K562 (cell line): ENCODE results near the gene TMEM138. TPM values are rescaled to one million over a fixed set of nuclear protein-coding genes. Genes with fewer than 3 reads are reported as not detected.

Source experiments
- C11orf30 ChIP-seq: fragments of 450-650 bp; IDR thresholded peaks from 2 replicates; pipeline ENCODE4 v1.6.1; 2016; ENCODE audit warnings: low read depth, mild to moderate bottlenecking
- CBFA2T3 ChIP-seq: fragments of 450-650 bp; IDR thresholded peaks from 2 replicates; pipeline ENCODE4 v1.6.1; 2017
- CREBBP ChIP-seq: IDR thresholded peaks from one replicate; pipeline ENCODE4 v1.6.1; 2012; ENCODE audit warnings: low read depth, mild to moderate bottlenecking, control low read depth, inconsistent platforms, low read length
- E2F3 ChIP-seq: fragments of 250-450 bp; sonication (Bioruptor Pico); IDR thresholded peaks from 2 replicates; pipeline ENCODE4 v1.4.0; 2020; ENCODE audit warnings: mild to moderate bottlenecking
- EHMT2 ChIP-seq: fragments of 450-650 bp; IDR thresholded peaks from 2 replicates; pipeline ENCODE4 v1.6.1; 2018; ENCODE audit warnings: antibody characterized with exemption
- KLF16 ChIP-seq: IDR thresholded peaks from 2 replicates; pipeline ENCODE4 v1.6.1; 2016; ENCODE audit warnings: antibody characterized with exemption
- MAFF ChIP-seq: IDR thresholded peaks from 2 replicates; pipeline ENCODE4 v1.6.1; 2012; ENCODE audit warnings: low read length, improper control_type of control experiment
- NCOR1 ChIP-seq: fragments of 450-650 bp; IDR thresholded peaks from 2 replicates; pipeline ENCODE4 v1.6.1; 2016; ENCODE audit warnings: mild to moderate bottlenecking, moderate library complexity
- PHB ChIP-seq: fragments of 250-450 bp; sonication (Bioruptor Pico); IDR thresholded peaks from 2 replicates; pipeline ENCODE4 v1.5.0; 2021
- RBM25 ChIP-seq: fragments of 200-400 bp; formaldehyde crosslinking; IDR thresholded peaks from 2 replicates; pipeline ENCODE4 v1.6.1; 2018; ENCODE audit warnings: low read length, low read depth, moderate library complexity; ENCODE audit not compliant: severe bottlenecking
- SMAD3 ChIP-seq: fragments of 450-650 bp; formaldehyde crosslinking; conservative IDR thresholded peaks from 2 replicates; pipeline ENCODE4 v1.4.0; 2020; ENCODE audit warnings: mild to moderate bottlenecking
- SOX6 ChIP-seq: fragments of 450-650 bp; IDR thresholded peaks from 2 replicates; pipeline ENCODE4 v1.6.1; 2014; ENCODE audit warnings: mild to moderate bottlenecking
- TEAD4 ChIP-seq, 2 experiments: sonication (generic) in 1 of 2; formaldehyde crosslinking in 1 of 2; IDR thresholded peaks; 2 replicates each; pipeline versions ENCODE4 v1.6.1 to v1.8.0; 2012 to 2022; ENCODE audit warnings: borderline replicate concordance in 1 of 2, inconsistent platforms in 1 of 2, low read length in 1 of 2, mild to moderate bottlenecking in 1 of 2, missing genetic modification reagents in 1 of 2
- ZBTB7A ChIP-seq: IDR thresholded peaks from 2 replicates; pipeline ENCODE4 v1.6.1; 2011; ENCODE audit warnings: low read depth, mild to moderate bottlenecking, low read length, moderate library complexity, borderline replicate concordance; ENCODE audit not compliant: control insufficient read depth
- ZNF41 ChIP-seq: fragments of 250-450 bp; sonication (Bioruptor Pico); conservative IDR thresholded peaks from 2 replicates; pipeline ENCODE4 v1.4.0; 2020; ENCODE audit warnings: mild to moderate bottlenecking
- polyA plus RNA-seq, 8 experiments: library from polyadenylated mRNA; depleted of rRNA in 4 of 8; stranded (reverse) in 5 of 8; unstranded in 3 of 8; fragments of >200 nt; fragmentation: Nextera tagmentation in 2 of 8; fragmentation: Illumina TruSeq in 1 of 8; extraction: Ambion mirVana in 2 of 8; extraction: Trizol in 1 of 8; gene quantifications; 2 replicates each; pipeline versions ENCODE4 v1.2.1 to v1.2.3, GENCODE V29; 2011 to 2014; ENCODE audit warnings: inconsistent platforms in 1 of 8, missing spikeins in 1 of 8
- total RNA-seq, 7 experiments: library from RNA; depleted of rRNA in 6 of 7; stranded (reverse); fragments of >200 nt in 6 of 7; fragmentation: Illumina TruSeq in 2 of 7; extraction: Trizol in 2 of 7; gene quantifications; 2 replicates each; pipeline versions ENCODE4 v1.2.1 to v1.2.3, GENCODE V29; 2011 to 2021; ENCODE audit warnings: low replicate concordance in 1 of 7
- TF ChIP-seq, protein P1 (sequence below): IDR thresholded peaks from 2 replicates; pipeline ENCODE4 v1.6.1; 2012; ENCODE audit warnings: low read depth, low read length, improper control_type of control experiment, borderline replicate concordance
- TF ChIP-seq, protein P2 (sequence below): sonication (generic); IDR thresholded peaks from 2 replicates; pipeline ENCODE4 v1.6.1; 2016
- TF ChIP-seq, protein P3 (sequence below): fragments of 450-650 bp; IDR thresholded peaks from 2 replicates; pipeline ENCODE4 v1.6.1; 2016
- TF ChIP-seq, protein P4 (sequence below): fragments of 250-450 bp; sonication (Bioruptor Pico); IDR thresholded peaks from 2 replicates; pipeline ENCODE4 v1.8.0; 2021; ENCODE audit warnings: borderline replicate concordance, mild to moderate bottlenecking, moderate library complexity; ENCODE audit not compliant: poor library complexity, severe bottlenecking
- TF ChIP-seq, protein P5 (sequence below), 3 experiments: fragments of 200-800 bp in 1 of 3; fragments of 250-450 bp in 1 of 3; fragments of 450-650 bp in 1 of 3; sonication (Bioruptor Pico) in 1 of 3; sonication (Bioruptor generic) in 1 of 3; formaldehyde crosslinking in 1 of 3; IDR thresholded peaks; 2 replicates each; pipeline versions ENCODE4 v1.6.1 to v1.8.0; 2016 to 2022; ENCODE audit warnings: mild to moderate bottlenecking in 2 of 3, missing genetic modification characterization in 2 of 3, missing compliant biosample characterization in 1 of 3, moderate library complexity in 1 of 3

The TMEM138 gene
- total and polyA plus RNA-seq, 9 of the 15 experiments (the other 6 are each of a cell fraction or from before 2014, with no cell fraction given), result 23.2 to 168 (median 63.1) TPM

DNA sequence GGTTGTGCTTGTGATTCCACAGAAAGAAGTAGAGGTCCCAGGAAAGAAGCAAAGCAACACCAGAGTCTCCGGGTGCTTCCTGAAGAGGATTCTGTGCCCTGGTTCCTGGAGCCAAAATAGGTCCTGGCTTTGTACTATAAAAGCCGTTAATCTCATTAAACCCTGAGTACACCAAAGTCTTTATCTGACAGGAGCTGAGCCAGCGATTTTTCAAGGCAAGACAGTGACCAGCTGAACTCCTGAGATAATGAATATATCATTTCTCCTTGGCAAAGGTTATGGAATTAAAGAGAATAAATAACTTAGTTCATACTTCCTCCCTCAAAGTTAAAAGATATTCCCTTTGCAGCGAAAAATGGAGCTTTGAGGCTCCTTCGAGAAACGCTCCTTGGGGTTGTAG, 5.2 kb downstream of the TMEM138 start (continued):
- TF ChIP-seq, protein P1, sequence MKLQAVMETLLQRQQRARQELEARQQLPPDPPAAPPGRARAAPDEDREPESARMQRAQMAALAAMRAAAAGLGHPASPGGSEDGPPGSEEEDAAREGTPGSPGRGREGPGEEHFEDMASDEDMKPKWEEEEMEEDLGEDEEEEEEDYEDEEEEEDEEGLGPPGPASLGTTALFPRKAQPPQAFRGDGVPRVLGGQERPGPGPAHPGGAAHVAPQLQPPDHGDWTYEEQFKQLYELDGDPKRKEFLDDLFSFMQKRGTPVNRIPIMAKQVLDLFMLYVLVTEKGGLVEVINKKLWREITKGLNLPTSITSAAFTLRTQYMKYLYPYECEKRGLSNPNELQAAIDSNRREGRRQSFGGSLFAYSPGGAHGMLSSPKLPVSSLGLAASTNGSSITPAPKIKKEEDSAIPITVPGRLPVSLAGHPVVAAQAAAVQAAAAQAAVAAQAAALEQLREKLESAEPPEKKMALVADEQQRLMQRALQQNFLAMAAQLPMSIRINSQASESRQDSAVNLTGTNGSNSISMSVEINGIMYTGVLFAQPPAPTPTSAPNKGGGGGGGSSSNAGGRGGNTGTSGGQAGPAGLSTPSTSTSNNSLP, result peak; percentile 80; the same call in 1 of the 2 replicates
- TF ChIP-seq, protein P2, sequence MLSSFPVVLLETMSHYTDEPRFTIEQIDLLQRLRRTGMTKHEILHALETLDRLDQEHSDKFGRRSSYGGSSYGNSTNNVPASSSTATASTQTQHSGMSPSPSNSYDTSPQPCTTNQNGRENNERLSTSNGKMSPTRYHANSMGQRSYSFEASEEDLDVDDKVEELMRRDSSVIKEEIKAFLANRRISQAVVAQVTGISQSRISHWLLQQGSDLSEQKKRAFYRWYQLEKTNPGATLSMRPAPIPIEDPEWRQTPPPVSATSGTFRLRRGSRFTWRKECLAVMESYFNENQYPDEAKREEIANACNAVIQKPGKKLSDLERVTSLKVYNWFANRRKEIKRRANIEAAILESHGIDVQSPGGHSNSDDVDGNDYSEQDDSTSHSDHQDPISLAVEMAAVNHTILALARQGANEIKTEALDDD, result peak; percentile 48; the same call in 1 of the 2 replicates
- TF ChIP-seq PHB, result no peak
- no peak for TF ChIP-seq RBM25
- TF ChIP-seq, protein P3, sequence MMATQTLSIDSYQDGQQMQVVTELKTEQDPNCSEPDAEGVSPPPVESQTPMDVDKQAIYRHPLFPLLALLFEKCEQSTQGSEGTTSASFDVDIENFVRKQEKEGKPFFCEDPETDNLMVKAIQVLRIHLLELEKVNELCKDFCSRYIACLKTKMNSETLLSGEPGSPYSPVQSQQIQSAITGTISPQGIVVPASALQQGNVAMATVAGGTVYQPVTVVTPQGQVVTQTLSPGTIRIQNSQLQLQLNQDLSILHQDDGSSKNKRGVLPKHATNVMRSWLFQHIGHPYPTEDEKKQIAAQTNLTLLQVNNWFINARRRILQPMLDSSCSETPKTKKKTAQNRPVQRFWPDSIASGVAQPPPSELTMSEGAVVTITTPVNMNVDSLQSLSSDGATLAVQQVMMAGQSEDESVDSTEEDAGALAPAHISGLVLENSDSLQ, result peak; percentile 57; the same call in 1 of the 2 replicates
- peak; percentile 24; the same call in 1 of the 2 replicates for TF ChIP-seq KLF16
- 0 out of 2 replicates have a peak, but pooled peaks have one; percentile 37 for TF ChIP-seq SOX6
- peak; percentile 83 for TF ChIP-seq CBFA2T3
- no peak for TF ChIP-seq CREBBP
- no peak for TF ChIP-seq ZBTB7A
- TF ChIP-seq NCOR1, result peak; percentile 64
- TF ChIP-seq SMAD3 (CRISPR knock-in tag), result 0 out of 2 replicates have a peak, but pooled peaks have one; percentile 20
- TF ChIP-seq MAFF, result peak; percentile 90
- TF ChIP-seq C11orf30, result peak; percentile 94
- TF ChIP-seq ZNF41 (CRISPR knock-in tag), result no peak
- TF ChIP-seq, protein P4, sequence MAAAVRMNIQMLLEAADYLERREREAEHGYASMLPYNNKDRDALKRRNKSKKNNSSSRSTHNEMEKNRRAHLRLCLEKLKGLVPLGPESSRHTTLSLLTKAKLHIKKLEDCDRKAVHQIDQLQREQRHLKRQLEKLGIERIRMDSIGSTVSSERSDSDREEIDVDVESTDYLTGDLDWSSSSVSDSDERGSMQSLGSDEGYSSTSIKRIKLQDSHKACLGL (CRISPR knock-in tag), result no peak
- TF ChIP-seq E2F3, result no peak
- peak; percentile 76 for TF ChIP-seq TEAD4 (IDR thresholded peaks at IDR 0.05; ENCODE audit: low read length)
- TF ChIP-seq TEAD4 (CRISPR knock-in tag; IDR thresholded peaks at IDR 0.05; ENCODE audit: borderline replicate concordance), result no peak
- TF ChIP-seq EHMT2, result no peak
- TF ChIP-seq, protein P5, sequence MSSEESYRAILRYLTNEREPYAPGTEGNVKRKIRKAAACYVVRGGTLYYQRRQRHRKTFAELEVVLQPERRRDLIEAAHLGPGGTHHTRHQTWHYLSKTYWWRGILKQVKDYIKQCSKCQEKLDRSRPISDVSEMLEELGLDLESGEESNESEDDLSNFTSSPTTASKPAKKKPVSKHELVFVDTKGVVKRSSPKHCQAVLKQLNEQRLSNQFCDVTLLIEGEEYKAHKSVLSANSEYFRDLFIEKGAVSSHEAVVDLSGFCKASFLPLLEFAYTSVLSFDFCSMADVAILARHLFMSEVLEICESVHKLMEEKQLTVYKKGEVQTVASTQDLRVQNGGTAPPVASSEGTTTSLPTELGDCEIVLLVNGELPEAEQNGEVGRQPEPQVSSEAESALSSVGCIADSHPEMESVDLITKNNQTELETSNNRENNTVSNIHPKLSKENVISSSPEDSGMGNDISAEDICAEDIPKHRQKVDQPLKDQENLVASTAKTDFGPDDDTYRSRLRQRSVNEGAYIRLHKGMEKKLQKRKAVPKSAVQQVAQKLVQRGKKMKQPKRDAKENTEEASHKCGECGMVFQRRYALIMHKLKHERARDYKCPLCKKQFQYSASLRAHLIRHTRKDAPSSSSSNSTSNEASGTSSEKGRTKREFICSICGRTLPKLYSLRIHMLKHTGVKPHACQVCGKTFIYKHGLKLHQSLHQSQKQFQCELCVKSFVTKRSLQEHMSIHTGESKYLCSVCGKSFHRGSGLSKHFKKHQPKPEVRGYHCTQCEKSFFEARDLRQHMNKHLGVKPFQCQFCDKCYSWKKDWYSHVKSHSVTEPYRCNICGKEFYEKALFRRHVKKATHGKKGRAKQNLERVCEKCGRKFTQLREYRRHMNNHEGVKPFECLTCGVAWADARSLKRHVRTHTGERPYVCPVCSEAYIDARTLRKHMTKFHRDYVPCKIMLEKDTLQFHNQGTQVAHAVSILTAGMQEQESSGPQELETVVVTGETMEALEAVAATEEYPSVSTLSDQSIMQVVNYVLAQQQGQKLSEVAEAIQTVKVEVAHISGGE (CRISPR knock-in tag; IDR thresholded peaks at IDR 0.05), result peak in 1 of 3 experiments; percentile 61; a peak in 2 of 6 replicates
